ENCODE data around the gene KSR2.
A peak's percentile ranks its signal among the peaks of the same experiment; 100 is the strongest.

KSR2 gene

DNA sequence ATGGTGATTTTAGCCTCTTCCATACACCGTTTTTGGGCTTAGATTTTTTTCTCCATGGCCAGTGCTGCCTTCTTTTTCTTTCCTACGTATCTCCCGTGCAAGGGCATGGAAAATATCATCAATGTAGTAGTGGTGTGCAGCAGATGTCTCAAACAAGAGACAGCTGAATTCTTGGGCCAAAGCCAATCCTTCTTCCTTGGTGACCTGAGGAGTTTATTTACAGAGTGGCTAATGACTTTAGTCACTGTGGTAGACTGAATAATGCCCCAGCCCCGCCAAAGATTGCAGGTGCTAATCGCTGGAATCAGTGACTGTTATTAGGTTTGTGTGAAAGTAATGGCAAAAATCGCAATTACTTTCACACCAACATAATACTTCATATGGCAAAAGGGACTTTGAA lies 371.8 kb downstream of the KSR2 start:
- DNase-seq, result no peak

GRCh38 chr12:117595751-117596150 lies 373.0 kb downstream of the KSR2 start:
- no peak for DNase-seq

GRCh38 chr12:117594481-117594880 lies 374.3 kb downstream of the KSR2 start:
- DNase-seq, result no peak

- DNase-seq, result peak; percentile 61
Observed at GRCh38 chr12:117593815-117594400, 374.9 kb downstream of the KSR2 start.

DNA sequence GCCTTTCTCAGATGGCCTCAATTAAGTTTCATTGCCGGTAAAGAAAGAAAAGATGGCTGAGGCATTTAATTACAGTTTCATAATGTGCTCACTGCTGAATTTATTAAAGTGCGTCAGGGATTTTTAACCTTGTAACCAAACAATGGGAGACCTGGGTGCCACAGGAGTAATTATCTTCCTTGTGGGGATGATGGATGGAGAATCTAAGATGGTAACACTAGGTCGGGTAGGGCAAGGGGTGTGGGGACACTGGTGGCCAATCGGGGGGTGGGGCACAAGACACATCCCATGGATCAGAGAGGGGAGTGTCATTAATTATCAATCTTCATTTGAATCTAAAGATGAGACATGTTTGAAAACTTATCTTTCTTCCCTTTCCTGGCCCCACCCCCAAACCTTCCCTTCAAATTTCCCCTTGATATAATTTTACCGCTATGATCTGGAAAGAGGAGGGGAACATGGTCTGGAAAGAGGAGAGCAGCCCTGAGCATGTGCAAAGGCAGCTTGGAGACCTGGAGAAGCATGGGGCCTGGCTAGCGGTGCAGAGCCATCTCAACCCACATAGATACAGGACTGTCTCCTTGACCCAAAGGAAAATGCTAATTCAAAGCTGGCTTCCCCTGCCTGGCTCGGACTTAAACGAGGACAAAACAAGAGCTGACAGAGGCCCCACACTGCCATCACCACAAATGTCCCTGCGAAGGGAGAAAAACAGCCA lies 376.0 kb downstream of the KSR2 start:
- DNase-seq, result peak; percentile 25

DNA sequence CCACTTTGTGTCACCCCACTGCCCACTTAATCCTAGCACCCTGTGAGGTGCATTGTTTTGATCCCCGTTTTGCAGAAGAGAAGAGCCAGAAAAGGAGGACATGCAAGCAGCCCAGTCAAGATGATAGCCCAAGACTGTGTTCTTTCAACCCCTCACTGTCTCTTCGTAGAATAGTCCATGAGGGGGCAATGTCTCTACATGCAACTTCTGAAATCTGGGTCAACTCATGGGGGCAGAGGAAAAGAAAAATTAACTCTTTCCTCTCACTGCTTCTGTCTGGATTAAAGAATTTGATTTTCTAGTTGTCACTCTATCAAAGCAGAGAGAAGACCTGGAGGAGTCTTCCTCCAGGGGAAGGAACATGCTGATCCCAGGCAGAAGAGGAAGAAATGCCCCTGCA lies 377.8 kb downstream of the KSR2 start:
- DNase-seq, result peak; percentile 29

DNA sequence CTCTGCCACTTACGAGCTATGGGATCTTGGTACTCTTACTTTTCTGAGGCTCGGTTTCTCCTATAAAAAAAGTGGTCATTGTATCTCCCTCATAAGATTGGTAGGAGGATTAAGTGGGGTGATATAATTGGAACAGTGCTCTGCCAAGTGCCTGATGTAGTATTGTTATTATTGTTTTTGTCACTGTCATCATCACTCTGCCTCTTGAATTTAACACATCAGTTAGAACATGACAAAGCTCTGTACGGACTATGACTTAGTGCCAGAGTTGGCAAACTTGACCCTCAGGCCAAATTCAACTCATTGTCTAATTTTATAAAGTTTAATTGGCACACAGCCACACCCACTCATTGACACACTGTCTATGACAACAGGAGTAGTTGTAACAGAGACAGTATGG lies 378.4 kb downstream of the KSR2 start:
- no peak for DNase-seq

- no peak for DNase-seq
Observed at GRCh38 chr12:117589021-117589420, 379.8 kb downstream of the KSR2 start.

- DNase-seq, result peak; percentile 43
Observed at GRCh38 chr12:117587631-117588287, 381.0 kb downstream of the KSR2 start.

GRCh38 chr12:117583677-117584225 lies 385.0 kb downstream of the KSR2 start:
- DNase-seq, result no peak

- no peak for DNase-seq
Observed at GRCh38 chr12:117583092-117583491, 385.7 kb downstream of the KSR2 start.

- DNase-seq, result peak; percentile 7
Observed at GRCh38 chr12:117582135-117582784, 386.5 kb downstream of the KSR2 start.

- peak; percentile 18 for DNase-seq
Observed at GRCh38 chr12:117580718-117581062, 388.1 kb downstream of the KSR2 start.

- DNase-seq, result no peak
Observed at GRCh38 chr12:117580015-117580717, 388.6 kb downstream of the KSR2 start.

DNA sequence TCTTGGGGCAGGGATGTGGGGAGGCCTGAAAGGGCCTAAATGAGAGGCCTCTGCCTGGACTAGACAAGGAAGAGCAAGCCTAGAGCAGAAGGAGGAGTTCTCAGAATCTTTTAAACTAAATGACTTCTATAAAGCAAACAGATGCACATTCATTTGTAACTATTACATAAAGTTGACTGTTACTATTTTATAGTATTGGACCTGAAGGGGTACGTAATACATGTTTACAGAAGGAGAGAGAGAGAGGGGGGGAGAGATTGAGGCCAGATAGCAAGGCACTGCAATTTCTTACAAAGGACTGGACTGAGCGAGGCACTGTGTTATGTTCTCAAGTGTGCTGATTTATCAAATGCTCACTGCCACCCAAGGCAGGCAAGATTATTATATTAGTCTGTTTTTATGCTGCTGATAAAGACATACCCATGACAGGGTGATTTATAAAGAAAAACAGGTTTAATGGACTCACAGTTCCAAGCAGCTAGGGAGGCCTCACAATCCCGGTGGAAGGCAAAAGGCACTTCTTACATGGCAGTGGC lies 391.6 kb downstream of the KSR2 start:
- no peak for DNase-seq

DNA sequence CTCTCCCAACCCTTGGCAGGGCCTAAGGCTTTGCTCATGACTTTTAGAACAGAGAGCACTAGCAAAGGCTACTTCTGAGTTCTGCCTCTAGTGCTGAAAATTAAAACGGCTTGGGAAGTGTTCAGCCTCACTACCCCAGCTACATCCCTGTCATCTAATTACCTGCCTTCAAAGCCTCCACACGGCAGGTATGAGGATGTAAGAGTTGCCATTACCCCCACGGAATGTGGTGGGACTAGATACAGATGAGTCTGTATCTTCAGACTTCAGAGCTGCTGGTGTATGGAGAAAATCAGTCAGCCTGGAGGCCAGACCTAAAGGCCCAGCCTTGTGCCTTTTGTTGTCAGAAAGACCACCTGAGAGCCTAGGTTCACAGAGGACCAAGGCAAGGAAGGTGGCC lies 392.7 kb downstream of the KSR2 start:
- DNase-seq, result no peak

DNA sequence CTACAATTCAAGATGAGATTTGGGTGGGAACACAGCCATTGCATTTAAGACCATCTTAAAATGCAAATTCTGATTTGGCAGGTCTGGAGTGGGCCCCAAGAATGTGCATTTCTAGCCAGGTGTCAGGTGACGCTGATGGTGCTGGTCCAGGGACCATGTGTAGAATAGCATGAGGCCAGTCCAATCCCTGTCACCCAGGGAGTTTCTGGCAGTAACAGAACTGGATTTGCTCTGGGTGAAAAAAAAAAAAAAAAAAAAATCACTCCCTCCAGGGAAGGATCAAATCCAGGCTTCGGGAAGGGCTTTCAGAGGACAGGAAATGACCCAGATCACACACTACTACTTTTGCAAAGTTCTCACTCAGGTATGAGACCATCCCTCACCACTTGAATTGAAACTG lies 394.1 kb downstream of the KSR2 start:
- no peak for DNase-seq

DNA sequence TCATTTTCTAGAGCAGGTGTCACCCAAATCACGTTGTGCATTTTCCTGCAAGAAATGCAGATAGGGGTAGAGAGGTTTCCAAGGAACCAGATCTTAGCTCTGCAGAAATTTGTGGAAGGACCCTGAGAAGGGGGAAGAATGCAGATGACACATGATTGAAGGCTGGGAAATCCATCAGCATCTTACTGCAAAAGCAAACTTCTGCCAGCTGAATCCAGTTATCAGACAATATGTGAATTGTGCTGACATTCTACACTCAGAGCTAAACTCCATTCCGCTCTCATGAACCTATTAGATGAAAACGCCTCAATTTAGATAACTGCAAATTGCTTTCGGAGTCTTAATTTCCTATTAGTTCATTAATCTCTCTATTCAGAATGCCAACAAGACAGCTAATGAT lies 396.0 kb downstream of the KSR2 start:
- DNase-seq, result no peak

- DNase-seq, result no peak
Observed at GRCh38 chr12:117571321-117571720, 397.5 kb downstream of the KSR2 start.

GRCh38 chr12:117570608-117571007 lies 398.2 kb downstream of the KSR2 start:
- no peak for DNase-seq

DNA sequence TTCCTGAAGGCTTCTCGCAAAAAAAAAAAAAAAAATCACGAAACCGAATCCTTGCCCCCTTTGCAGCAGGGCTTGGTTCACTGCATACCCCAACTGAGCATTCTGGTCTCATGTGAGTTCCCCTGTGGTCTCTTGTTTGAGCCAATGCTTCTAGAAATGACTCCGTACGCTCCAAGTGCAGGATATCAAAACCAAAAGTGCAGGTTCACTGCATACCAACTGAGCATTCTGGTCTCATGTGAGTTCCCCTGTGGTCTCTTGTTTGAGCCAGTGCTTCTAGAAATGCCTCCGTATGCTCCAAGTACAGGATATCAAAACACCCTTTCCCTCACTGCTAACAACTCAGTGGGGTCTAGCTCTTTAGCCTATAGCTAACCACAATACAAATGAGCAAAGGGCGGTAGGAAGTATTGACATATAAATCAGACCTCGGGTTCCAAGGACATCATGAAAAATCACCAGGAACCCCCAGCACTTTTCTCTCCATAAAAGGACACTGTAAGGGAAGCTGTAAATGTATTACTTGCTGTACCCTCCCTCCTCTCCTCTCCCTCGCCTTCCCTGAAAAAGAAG lies 401.1 kb downstream of the KSR2 start:
- DNase-seq, result no peak

DNA sequence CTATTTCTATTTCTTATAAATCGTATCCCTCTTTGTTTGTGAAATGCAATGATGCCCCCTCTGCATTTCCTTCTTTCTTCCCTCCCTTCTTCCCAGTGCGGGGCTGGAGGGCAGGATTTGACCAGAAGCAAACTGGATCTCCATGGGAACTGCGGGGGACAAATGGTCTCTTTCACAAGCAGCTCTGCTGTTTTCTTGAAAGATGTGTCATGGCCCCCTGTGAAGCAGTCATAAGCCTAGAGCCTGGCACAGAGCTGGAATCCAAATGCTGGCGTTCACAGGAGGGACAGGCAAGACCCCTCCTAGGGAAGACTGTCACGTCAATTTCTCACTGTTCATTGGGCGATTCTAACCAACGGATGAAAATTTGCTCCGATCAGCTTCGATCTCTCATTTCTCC lies 403.9 kb downstream of the KSR2 start:
- no peak for DNase-seq

Measured in fibroblast of upper back skin (primary cell).